Stimulated activated CD8-positive, alpha-beta memory T cell treated with anti-CD3 and anti-CD28 coated beads, Interleukin-2, amount 100 ng/mL, for 48 hours (primary cell): ENCODE data around the gene IL17RD.
"Not testable (repeated sequence)": the region's sequence is repeated elsewhere in the genome, so short reads cannot be mapped to it uniquely, and the experiment has no call there.

Experiments used
- DNase-seq, 2 donors: peaks; one replicate each; pipeline ENCODE4 v3.0.0-alpha.2; 2020; ENCODE audit warnings: low read depth in 2 of 2

Gene IL17RD

GRCh38 chr3:57093971-57094535 lies 71.1 kb downstream of the IL17RD start:
- DNase-seq = no peak

DNA sequence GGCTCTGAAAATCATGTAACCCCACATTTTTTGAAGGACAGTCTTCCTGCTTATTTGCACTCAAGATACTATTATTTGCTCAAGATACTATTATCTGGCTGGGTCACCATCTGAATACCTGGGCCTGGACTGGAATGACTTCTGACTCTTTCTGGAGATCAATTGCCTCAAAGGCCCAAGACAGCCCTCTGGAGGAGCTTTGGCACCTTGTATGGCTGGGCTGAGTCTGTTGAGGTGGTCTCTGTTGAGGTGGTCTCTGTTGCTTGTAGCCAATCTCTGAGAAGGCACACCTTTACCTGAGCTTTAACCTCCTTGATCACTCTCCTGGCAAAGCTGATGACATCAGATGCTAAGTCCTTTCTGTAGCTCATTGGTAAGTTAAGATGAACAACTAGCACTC lies 71.7 kb downstream of the IL17RD start:
- DNase-seq = no peak

- no peak for DNase-seq
Observed at GRCh38 chr3:57091521-57092273, 73.5 kb downstream of the IL17RD start.

DNA sequence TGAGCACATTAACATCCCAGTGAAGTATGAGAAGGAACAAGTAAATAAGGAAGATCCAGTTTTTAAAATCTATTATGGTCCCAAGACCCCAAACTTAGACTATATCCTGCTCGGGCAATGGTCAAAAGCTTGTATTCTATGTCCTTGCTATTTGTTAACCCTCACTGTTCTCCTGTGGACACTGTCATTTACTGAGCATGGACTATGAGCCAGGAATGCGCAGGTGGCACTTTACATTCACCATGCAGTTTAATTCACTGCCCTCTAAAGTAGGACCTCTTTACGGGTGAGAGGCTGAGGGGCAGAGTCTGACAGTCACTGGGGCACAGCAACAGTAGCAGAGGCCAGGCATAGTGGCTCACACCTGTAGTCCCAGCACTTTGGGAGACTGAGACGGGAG lies 76.1 kb downstream of the IL17RD start:
- DNase-seq = no peak

GRCh38 chr3:57088503-57088902 lies 76.7 kb downstream of the IL17RD start:
- DNase-seq = no peak

DNA sequence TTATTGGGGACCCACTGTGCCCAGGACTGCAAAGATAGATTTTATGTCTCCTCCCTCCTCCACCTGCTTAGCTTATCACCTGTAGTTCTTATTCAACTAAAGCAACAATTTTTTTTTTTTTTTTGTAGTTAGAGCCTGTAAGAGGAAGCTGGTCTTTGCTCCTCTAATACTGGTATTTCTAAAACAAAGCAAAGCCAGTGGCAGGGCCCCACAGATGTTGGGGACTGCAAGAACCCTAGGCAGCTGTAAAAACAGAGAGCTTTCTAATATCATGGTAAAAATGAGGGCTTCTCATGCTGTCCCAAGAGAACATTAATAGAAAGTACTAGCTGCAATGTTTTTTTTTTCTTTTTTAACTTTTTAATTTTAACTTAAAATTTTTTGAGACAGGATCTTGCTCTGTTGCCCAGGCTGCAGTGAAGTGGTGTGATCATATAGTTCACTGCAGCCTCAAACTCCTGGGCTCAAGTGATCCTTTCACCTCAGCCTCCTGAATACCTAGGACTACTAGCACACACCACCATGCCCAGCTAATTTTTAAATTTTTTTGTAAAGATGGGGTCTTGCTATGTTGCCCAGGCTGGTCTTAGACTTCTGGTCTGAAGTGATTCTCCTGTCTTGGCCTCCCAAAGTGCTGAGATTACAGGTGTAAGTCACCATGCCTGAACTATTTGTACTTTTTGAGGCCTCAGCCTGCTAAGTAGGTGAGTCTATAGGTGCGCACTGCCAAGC lies 77.6 kb downstream of the IL17RD start:
- DNase-seq = no peak

DNA sequence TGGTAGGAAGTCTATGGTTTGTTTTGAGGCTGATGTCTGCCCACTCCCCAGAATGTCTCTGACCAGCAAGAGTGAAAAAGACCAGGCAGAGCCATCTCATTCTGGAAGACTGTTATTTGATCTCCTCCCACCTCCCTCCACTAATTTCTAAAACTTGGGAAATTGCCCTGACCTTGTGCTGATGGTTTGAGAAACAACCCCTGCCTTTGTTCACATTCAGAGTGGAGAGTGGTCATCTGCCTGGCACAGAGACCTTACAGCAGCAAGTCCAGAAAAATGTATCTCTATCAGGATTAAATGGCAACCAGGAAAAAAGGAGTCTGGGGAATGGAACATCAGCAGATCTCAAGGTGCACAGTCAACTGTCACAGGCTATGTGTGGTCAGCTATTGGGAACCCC lies 79.0 kb downstream of the IL17RD start:
- DNase-seq = no peak

GRCh38 chr3:57085211-57085610 lies 79.9 kb downstream of the IL17RD start:
- no peak for DNase-seq

DNA sequence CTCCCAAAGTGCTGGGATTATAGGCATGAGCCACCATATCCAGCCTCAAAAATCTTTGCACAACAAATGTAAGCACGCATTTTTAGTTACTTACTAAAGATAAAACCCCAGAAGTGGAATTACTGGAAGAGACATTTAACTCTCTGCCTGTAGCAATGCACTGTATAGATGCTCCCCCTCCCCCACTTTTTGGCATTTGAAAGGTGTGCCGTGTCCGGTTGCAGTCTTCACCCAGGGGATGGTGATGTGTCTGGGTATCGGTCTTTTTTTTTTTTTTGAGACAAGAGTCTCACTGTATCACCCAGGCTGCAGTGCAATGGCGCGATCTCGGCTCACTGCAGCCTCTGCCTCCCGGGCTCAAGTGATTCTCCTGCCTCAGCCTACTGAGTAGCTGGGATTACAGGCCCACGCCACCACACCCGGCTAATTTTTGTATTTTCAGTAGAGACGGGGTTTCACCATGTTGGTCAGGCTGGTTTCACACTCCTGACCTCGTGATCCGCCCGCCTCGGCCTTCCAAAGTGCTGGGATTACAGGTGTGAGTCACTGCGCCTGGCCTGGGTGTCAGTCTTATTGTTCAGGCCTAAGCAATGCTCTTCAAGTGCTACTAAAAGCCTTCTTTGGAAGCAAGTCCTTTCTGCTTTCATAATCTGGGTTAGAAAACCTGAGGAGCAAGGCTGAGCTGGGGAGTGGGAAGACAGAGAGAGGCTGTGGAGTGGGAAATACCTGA lies 81.7 kb downstream of the IL17RD start:
- not testable (repeated sequence) for DNase-seq

GRCh38 chr3:57082481-57082880 lies 82.7 kb downstream of the IL17RD start:
- no peak for DNase-seq

DNA sequence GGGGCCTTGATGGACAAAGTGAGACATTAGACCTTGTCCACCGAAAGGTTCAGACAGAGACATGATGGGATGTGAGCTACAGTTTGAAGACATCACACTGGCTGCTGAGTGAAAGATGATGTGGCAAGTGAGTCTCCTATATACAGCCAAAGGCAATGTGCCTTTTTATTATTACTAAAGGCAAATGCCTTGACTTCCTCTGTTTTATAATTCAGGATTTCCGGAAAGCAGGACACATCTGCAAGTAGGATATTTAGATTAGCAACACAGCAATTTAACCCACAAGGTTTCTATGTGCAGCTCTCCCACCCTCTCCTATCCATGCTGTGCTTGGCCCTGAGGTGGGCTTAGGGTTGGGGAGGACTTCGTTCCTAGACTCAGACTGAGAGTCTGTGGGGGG lies 84.0 kb downstream of the IL17RD start:
- no peak for DNase-seq

DNA sequence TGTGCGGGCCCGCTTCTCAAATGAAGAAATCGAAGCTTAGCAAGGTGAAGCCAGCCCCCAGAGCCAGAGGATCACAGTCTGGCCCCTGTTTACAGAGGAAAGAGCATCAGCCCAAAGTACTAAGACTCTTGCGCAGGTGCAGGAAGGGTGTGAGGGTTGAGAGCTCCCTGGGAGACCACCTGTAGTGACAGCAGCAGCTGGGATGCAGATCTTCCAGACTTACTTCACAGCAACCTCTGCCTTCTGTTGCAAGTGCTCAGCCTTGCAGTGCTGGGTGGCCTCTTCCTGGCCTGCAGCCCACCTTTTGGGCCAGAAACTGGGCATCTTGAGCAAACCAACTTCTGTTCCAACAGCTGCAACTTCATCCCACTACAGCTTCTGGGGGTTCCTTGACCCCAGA lies 85.0 kb downstream of the IL17RD start:
- no peak for DNase-seq

DNA sequence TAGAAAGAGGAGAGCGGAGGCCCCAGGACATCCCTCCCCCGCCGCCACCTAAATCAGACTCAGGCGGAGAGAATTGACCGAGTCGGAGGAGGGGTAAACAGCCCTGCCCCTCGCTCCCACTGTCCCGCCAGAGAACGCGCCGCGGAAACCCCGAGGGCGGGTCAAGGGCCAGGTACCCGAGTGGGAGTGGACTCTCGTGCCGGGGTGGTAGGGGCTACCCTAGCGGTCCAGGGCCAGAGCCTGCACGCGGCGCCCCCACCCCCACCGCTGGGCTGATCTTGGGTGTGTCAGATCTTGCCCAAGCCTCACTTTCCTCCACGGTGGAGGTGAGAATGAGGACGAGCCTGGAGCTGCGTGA lies 85.7 kb downstream of the IL17RD start:
- DNase-seq = no peak

DNA sequence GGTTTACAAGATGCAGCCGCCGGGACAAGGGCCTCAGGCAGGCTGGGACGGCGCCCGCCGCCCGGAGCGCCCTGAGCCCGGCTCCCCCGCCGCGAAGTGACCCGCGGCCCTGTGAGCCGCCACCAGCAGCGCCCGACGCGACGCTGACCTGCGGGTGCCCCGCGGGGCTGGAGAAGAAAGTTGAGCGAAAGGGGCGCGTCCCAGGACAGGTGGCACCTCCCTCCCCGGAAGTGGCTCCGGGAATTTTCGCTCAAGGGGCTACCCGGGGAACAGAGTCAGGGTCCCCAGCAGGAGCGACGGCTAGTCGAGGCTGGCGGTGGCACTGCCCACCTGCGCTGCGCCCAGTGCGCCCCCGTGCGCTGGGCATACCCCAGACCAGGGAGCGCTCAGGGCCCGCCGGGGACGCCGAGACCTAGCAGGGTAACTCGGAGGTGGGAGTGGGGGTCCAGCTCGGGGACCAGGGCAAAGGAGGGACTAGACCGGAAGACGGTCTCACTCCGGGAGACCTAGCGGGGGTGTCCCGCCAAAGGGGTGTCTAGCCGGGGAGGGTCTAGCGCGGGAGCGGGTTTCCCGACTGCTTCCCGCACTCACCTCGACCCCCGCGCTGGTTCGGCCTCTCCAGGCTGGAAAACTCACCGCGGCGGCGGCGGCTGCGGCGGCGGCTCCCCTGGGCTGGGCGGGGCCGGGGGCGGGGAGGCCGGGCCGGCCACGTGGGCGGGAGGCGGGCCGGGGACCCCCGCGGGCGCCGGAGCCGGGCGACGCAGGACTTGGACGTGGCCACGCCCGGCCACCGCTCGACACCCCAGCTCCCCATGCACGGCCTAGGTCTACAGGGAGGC lies 86.3 kb downstream of the IL17RD start:
- no peak for DNase-seq

DNA sequence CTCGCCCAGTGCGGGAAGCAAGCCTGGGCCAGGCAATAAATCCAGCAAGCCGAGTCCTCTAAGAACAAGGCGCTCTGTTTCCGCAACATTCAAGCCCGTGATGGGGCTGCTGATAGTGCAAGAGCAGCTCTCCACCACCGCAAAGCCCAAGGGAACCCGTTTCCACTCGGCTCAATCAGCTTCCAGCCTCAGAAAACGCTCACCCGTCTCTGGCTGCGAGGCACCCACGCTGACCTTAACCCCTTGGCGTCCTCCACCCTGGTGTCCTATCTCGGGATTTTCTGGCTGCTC lies 86.9 kb downstream of the IL17RD start:
- DNase-seq = no peak

- no peak for DNase-seq
Observed at GRCh38 chr3:57077630-57078343, 87.4 kb downstream of the IL17RD start.

- no peak for DNase-seq
Observed at GRCh38 chr3:57076422-57076951, 88.7 kb downstream of the IL17RD start.

DNA sequence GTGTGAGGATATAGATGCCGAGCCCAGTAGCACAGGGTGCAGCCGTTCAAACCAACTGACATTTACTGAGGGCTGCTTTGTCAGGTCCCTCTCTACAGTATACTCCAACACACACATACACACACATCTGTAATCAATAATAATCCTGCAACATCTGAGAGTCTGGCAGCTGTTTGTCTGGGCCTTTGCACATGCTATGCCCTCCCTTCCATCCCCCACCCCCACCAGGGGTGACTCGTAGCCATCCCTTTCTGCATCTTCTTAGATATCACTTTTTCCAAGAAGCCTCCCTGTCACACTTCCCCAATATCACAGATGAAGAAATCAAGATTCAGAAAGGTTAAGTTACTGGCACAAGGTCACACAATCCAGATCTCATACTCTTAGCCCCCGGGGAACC lies 91.0 kb downstream of the IL17RD start:
- DNase-seq = no peak

DNA sequence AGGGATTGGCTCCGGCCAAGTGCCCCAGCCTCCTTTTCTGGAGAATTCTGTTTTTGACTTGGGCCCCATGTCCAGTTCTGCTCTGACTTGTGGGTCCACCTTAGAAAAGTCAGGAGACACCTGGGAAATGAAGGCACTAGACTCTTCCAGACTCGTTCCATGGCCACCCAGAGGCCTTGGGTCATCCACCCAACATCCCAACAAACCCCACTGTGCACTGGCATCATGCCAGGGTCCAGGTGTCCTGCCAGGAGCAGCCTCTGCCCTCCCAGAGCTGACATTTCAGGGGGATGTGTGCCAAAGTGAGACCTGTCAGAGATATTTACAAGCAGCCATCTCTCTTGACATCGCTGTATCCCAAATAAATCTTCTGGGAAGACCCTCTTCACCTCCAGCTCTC lies 91.5 kb downstream of the IL17RD start:
- no peak for DNase-seq

GRCh38 chr3:57069503-57069902 lies 95.7 kb downstream of the IL17RD start:
- no peak for DNase-seq
